Measurements from ENCODE around the gene JTB. TPM values are rescaled to one million over a fixed set of nuclear protein-coding genes. Genes with fewer than 3 reads are reported as not detected.

JTB gene
- total RNA-seq, 4 donors from 2014 or later = 88.8 to 303 (median 280) TPM

- H3K27me3 ChIP-seq = no peaks in the 10 kb centered on the region
Observed at GRCh38 chr1:153941826-153942725, 35.4 kb downstream of the JTB start.

GRCh38 chr1:153940756-153941155, 36.7 kb downstream of the JTB start:
- in situ Hi-C loops (cut with MboI; ENCODE audit: low pct_ligation_motif_present in 1 of 4, low pct_unique_long_range_greater_than_20kb in 1 of 4, low sequenced_read_pairs in 3 of 4) = loop anchor here in 2 of 4 donors (25.0 kb wide), 1 partner anchor 128 kb away; no protein-coding TSS in a partner anchor
- Histone ChIP-seq H3K27me3 (no peaks in the 10 kb centered on the region), H3K27ac (no peak overlapping the region), H3K4me3 (no peak overlapping the region), H3K4me1 (peaks cover 0 to 10% (median 8%) of the 10 kb centered on the region in 4 donors), H3K36me3 (peaks cover 0 to 14% (median 5%) of the 10 kb centered on the region in 4 donors), H3K9me3 (no peaks in the 10 kb centered on the region)
- TF ChIP-seq POLR2AphosphoS5 (IDR thresholded peaks at IDR 0.05) (no peak), EP300 (IDR thresholded peaks at IDR 0.05; ENCODE audit: low read depth) (no peak), POLR2A (IDR thresholded peaks at IDR 0.05) (no peak), CTCF (IDR thresholded peaks at IDR 0.05) (no peak)
- DNase-seq = no peak
- intact Hi-C loops (cut with DNase I; ENCODE audit: low total_unique reads) = no loop called here
- 68 to 94% methylated on average over 4 to 8 of the region's 8 CpGs for WGBS, 2 donors (ENCODE audit: low coverage in 1 of 2)

More at GRCh38 chr1:153941826-153942725, 35.4 kb downstream of the JTB start:
- Histone ChIP-seq H3K4me1 (peaks cover 0 to 15% (median 11%) of the 10 kb centered on the region in 4 donors), H3K9me3 (no peaks in the 10 kb centered on the region), H3K4me3 (no peak overlapping the region), H3K36me3 (peaks cover 0 to 6% (median 2%) of the 10 kb centered on the region in 4 donors), H3K27ac (no peak overlapping the region)
- DNase-seq = no peak
- TF ChIP-seq POLR2A (IDR thresholded peaks at IDR 0.05) (no peak), POLR2AphosphoS5 (IDR thresholded peaks at IDR 0.05) (no peak), CTCF (IDR thresholded peaks at IDR 0.05) (no peak), EP300 (IDR thresholded peaks at IDR 0.05; ENCODE audit: low read depth) (no peak)
- intact Hi-C loops (cut with DNase I; ENCODE audit: low total_unique reads) (no loop called here), in situ Hi-C loops (cut with MboI; ENCODE audit: low pct_ligation_motif_present in 1 of 4, low pct_unique_long_range_greater_than_20kb in 1 of 4, low sequenced_read_pairs in 3 of 4) (loop anchor here in 2 of 4 donors (25.0 kb wide), 1 partner anchor 130 kb away; no protein-coding TSS in a partner anchor)
- WGBS, 2 donors (ENCODE audit: low coverage in 1 of 2) = 95 to 100% methylated on average over 3 to 34 of the region's 34 CpGs

- peaks cover 0 to under 1% (median 0%) of the 10 kb centered on the region in 4 donors for H3K4me1 ChIP-seq
- no peak overlapping the region for H3K27ac ChIP-seq
- peaks cover 0 to 16% (median 7%) of the 10 kb centered on the region in 4 donors for H3K36me3 ChIP-seq
- no peak for DNase-seq
- intact Hi-C loops (cut with DNase I; ENCODE audit: low total_unique reads) = no loop called here
- no peak for TF ChIP-seq POLR2AphosphoS5 (IDR thresholded peaks at IDR 0.05)
- TF ChIP-seq EP300 (IDR thresholded peaks at IDR 0.05; ENCODE audit: low read depth) = no peak
- no peak for TF ChIP-seq POLR2A (IDR thresholded peaks at IDR 0.05)
- TF ChIP-seq CTCF (IDR thresholded peaks at IDR 0.05) = no peak
- no peaks in the 10 kb centered on the region for H3K9me3 ChIP-seq
- in situ Hi-C loops (cut with MboI; ENCODE audit: low pct_ligation_motif_present in 1 of 4, low pct_unique_long_range_greater_than_20kb in 1 of 4, low sequenced_read_pairs in 3 of 4) = loop anchor here in 2 of 4 donors (25.0 kb wide), 1 partner anchor 127 kb away; no protein-coding TSS in a partner anchor
- H3K4me3 ChIP-seq = no peak overlapping the region
- 94 to 100% methylated on average over 3 to 12 of the region's 12 CpGs for WGBS, 2 donors (ENCODE audit: low coverage in 1 of 2)
- H3K27me3 ChIP-seq = no peaks in the 10 kb centered on the region
Observed at GRCh38 chr1:153939476-153939875, 38.0 kb downstream of the JTB start.

- whole genome bisulfite sequencing, 2 donors (ENCODE audit: low coverage in 1 of 2) = 92% methylated on average over 3 of the region's 3 CpGs; no CpG with 5 or more reads in 1 of the 2 donors
- no peak overlapping the region for H3K27ac ChIP-seq
- H3K4me1 ChIP-seq = no peaks in the 10 kb centered on the region
- DNase-seq = no peak
- no peak for TF ChIP-seq CTCF (IDR thresholded peaks at IDR 0.05)
- no peak for TF ChIP-seq EP300 (IDR thresholded peaks at IDR 0.05; ENCODE audit: low read depth)
- TF ChIP-seq POLR2AphosphoS5 (IDR thresholded peaks at IDR 0.05) = no peak
- no peak overlapping the region for H3K4me3 ChIP-seq
- H3K9me3 ChIP-seq = no peaks in the 10 kb centered on the region
- H3K36me3 ChIP-seq = peaks cover 0 to 20% (median 8%) of the 10 kb centered on the region in 4 donors
- no peaks in the 10 kb centered on the region for H3K27me3 ChIP-seq
- intact Hi-C loops (cut with DNase I; ENCODE audit: low total_unique reads) (no loop called here), in situ Hi-C loops (cut with MboI; ENCODE audit: low pct_ligation_motif_present in 1 of 4, low pct_unique_long_range_greater_than_20kb in 1 of 4, low sequenced_read_pairs in 3 of 4) (loop anchor here in 2 of 4 donors (25.0 kb wide), 1 partner anchor 127 kb away; no protein-coding TSS in a partner anchor)
Observed at GRCh38 chr1:153938996-153939395, 38.5 kb downstream of the JTB start.

All from transverse colon (tissue), 4 donors.